ENCODE measurements around the gene TACC2. TPM values are rescaled to one million over a fixed set of nuclear protein-coding genes. Genes with fewer than 3 reads are reported as not detected.

Gene TACC2
- total RNA-seq, 1 donor from 2014 or later, result not detected

- no peak for TF ChIP-seq CTCF (IDR thresholded peaks at IDR 0.05)
- Mint-ChIP-seq H3K27me3 (peaks cover 9% of the 10 kb centered on the region), H3K36me3 (ENCODE audit: low read depth) (no peaks in the 10 kb centered on the region), H3K4me3 (no peak overlapping the region), H3K27ac (no peak overlapping the region), H3K4me1 (no peaks in the 10 kb centered on the region), H3K9me3 (no peaks in the 10 kb centered on the region)
- no peak for ATAC-seq (ENCODE audit: low read depth)
- intact Hi-C loops (cut with micrococcal nuclease), result no loop called here
- no peak for DNase-seq
- CTCF ChIA-PET, result no interaction called here
- POLR2A ChIA-PET, result no interaction called here
Observed at GRCh38 chr10:122273966-122274545, 285.1 kb downstream of the TACC2 start.

GRCh38 chr10:122276611-122277208 is 287.7 kb downstream of the TACC2 start:
- Mint-ChIP-seq H3K27ac (no peak overlapping the region), H3K4me3 (no peak overlapping the region), H3K36me3 (ENCODE audit: low read depth) (no peaks in the 10 kb centered on the region), H3K9me3 (no peaks in the 10 kb centered on the region), H3K27me3 (peaks cover 20% of the 10 kb centered on the region), H3K4me1 (no peaks in the 10 kb centered on the region)
- CTCF ChIA-PET, result interaction anchor here (0.9 to 1.4 kb wide), 2 partner anchors 9 to 289 kb away, joined by 3 read pairs; no protein-coding TSS in a partner anchor
- intact Hi-C loops (cut with micrococcal nuclease), result no loop called here
- ATAC-seq (ENCODE audit: low read depth), result no peak
- no peak for TF ChIP-seq CTCF (IDR thresholded peaks at IDR 0.05)
- no peak for DNase-seq
- POLR2A ChIA-PET, result no interaction called here

- H3K4me3 Mint-ChIP-seq, result no peak overlapping the region
- H3K27ac Mint-ChIP-seq, result no peak overlapping the region
- no peak for TF ChIP-seq CTCF (IDR thresholded peaks at IDR 0.05)
Observed at GRCh38 chr10:122277526-122278136, 288.7 kb downstream of the TACC2 start.

GRCh38 chr10:122279725-122280141 is 290.8 kb downstream of the TACC2 start:
- Mint-ChIP-seq H3K4me3 (no peak overlapping the region), H3K36me3 (ENCODE audit: low read depth) (no peaks in the 10 kb centered on the region), H3K27me3 (peaks cover 24% of the 10 kb centered on the region), H3K27ac (no peak overlapping the region), H3K4me1 (no peaks in the 10 kb centered on the region), H3K9me3 (no peaks in the 10 kb centered on the region)
- no peak for ATAC-seq (ENCODE audit: low read depth)
- ChIA-PET POLR2A (no interaction called here), CTCF (interaction anchor here (1.4 kb wide), 2 partner anchors 155 to 286 kb away, joined by 5 to 7 read pairs; no protein-coding TSS in a partner anchor)
- no peak for DNase-seq
- intact Hi-C loops (cut with micrococcal nuclease), result no loop called here
- no peak for TF ChIP-seq CTCF (IDR thresholded peaks at IDR 0.05)

More at GRCh38 chr10:122277526-122278136, 288.7 kb downstream of the TACC2 start:
- POLR2A ChIA-PET, result no interaction called here
- Mint-ChIP-seq H3K27me3 (peaks cover 27% of the 10 kb centered on the region), H3K9me3 (no peaks in the 10 kb centered on the region), H3K4me1 (no peaks in the 10 kb centered on the region), H3K36me3 (ENCODE audit: low read depth) (no peaks in the 10 kb centered on the region)
- DNase-seq (no peak), ATAC-seq (ENCODE audit: low read depth) (no peak)
- intact Hi-C loops (cut with micrococcal nuclease), result no loop called here
- CTCF ChIA-PET, result interaction anchor here (1.4 kb wide), 1 partner anchor 288 kb away, joined by 3 read pairs; no protein-coding TSS in a partner anchor

- no peak for ATAC-seq (ENCODE audit: low read depth)
- H3K9me3 Mint-ChIP-seq, result no peaks in the 10 kb centered on the region
- TF ChIP-seq CTCF (IDR thresholded peaks at IDR 0.05), result no peak
- intact Hi-C loops (cut with micrococcal nuclease), result no loop called here
- H3K4me3 Mint-ChIP-seq, result no peak overlapping the region
- ChIA-PET CTCF (interaction anchor here (1.4 kb wide), 2 partner anchors 155 to 285 kb away, joined by 5 to 7 read pairs; no protein-coding TSS in a partner anchor), POLR2A (no interaction called here)
- H3K27ac Mint-ChIP-seq, result no peak overlapping the region
- H3K4me1 Mint-ChIP-seq, result no peaks in the 10 kb centered on the region
- no peak for DNase-seq
- H3K36me3 Mint-ChIP-seq (ENCODE audit: low read depth), result no peaks in the 10 kb centered on the region
- peaks cover 24% of the 10 kb centered on the region for H3K27me3 Mint-ChIP-seq
Observed at GRCh38 chr10:122280156-122280555, 291.2 kb downstream of the TACC2 start.
